HEK293 (cell line): ENCODE data around the gene BEGAIN.

Source experiments
- KLF10 ChIP-seq: fragments of 450-650 bp; IDR thresholded peaks from 2 replicates; pipeline ENCODE4 v1.5.1; 2018; ENCODE audit warnings: missing biosample characterization, mild to moderate bottlenecking, missing genetic modification characterization
- KLF9 ChIP-seq: fragments of 450-650 bp; formaldehyde crosslinking; IDR thresholded peaks from 2 replicates; pipeline ENCODE4 v1.5.1; 2016; ENCODE audit warnings: missing biosample characterization, missing genetic modification characterization, low read depth
- MYNN ChIP-seq: fragments of 450-650 bp; formaldehyde crosslinking; IDR thresholded peaks from 2 replicates; pipeline ENCODE4 v1.5.1; 2016; ENCODE audit warnings: missing biosample characterization, missing genetic modification characterization, borderline replicate concordance
- SP2 ChIP-seq: fragments of 450-650 bp; formaldehyde crosslinking; IDR thresholded peaks from 2 replicates; pipeline ENCODE4 v1.5.1; 2016; ENCODE audit warnings: missing biosample characterization, missing genetic modification characterization
- ZBTB21 ChIP-seq: fragments of 450-650 bp; formaldehyde crosslinking; IDR thresholded peaks from 2 replicates; pipeline ENCODE4 v1.5.1; 2017; ENCODE audit warnings: missing biosample characterization, missing genetic modification characterization
- ZNF10 ChIP-seq: fragments of 450-650 bp; formaldehyde crosslinking; IDR thresholded peaks from 2 replicates; pipeline ENCODE4 v1.5.1; 2017; ENCODE audit warnings: missing biosample characterization, missing genetic modification characterization
- ZNF19 ChIP-seq: fragments of 450-650 bp; formaldehyde crosslinking; IDR thresholded peaks from 2 replicates; pipeline ENCODE4; 2016; ENCODE audit warnings: missing biosample characterization, missing genetic modification characterization, low read depth
- ZNF274 ChIP-seq, 2 experiments: fragments of 200-500 bp in 1 of 2; fragments of 450-650 bp in 1 of 2; sonication (Bioruptor generic) in 1 of 2; formaldehyde crosslinking in 1 of 2; IDR thresholded peaks; 2 replicates each; pipeline versions ENCODE4 v1.5.1 to v1.6.1; 2014 to 2016; ENCODE audit warnings: borderline replicate concordance in 1 of 2, inconsistent platforms in 1 of 2, low read length in 1 of 2, missing biosample characterization in 1 of 2, missing genetic modification characterization in 1 of 2
- ZNF324 ChIP-seq: fragments of 450-650 bp; formaldehyde crosslinking; IDR thresholded peaks from 2 replicates; pipeline ENCODE4 v1.5.1; 2016; ENCODE audit warnings: missing biosample characterization, missing genetic modification characterization
- ZNF670 ChIP-seq: fragments of 450-650 bp; formaldehyde crosslinking; IDR thresholded peaks from 2 replicates; pipeline ENCODE4 v1.5.1; 2016; ENCODE audit warnings: missing biosample characterization, missing genetic modification characterization, low read depth
- ZNF776 ChIP-seq: fragments of 450-650 bp; formaldehyde crosslinking; IDR thresholded peaks from 2 replicates; pipeline ENCODE4 v1.5.0; 2017; ENCODE audit warnings: missing biosample characterization, missing genetic modification characterization, borderline replicate concordance
- TF ChIP-seq, protein P1 (sequence below): sonication (generic); formaldehyde crosslinking; IDR thresholded peaks from 2 replicates; pipeline ENCODE4 v1.8.1; 2022; ENCODE audit warnings: mild to moderate bottlenecking, moderate library complexity, missing genetic modification reagents
- TF ChIP-seq, protein P2 (sequence below): fragments of 450-650 bp; formaldehyde crosslinking; IDR thresholded peaks from 2 replicates; pipeline ENCODE4 v1.5.1; 2016; ENCODE audit warnings: missing biosample characterization, missing genetic modification characterization
- TF ChIP-seq, protein P3 (sequence below): fragments of 450-650 bp; formaldehyde crosslinking; IDR thresholded peaks from 2 replicates; pipeline ENCODE4 v1.5.1; 2016; ENCODE audit warnings: missing biosample characterization, missing genetic modification characterization

DNA sequence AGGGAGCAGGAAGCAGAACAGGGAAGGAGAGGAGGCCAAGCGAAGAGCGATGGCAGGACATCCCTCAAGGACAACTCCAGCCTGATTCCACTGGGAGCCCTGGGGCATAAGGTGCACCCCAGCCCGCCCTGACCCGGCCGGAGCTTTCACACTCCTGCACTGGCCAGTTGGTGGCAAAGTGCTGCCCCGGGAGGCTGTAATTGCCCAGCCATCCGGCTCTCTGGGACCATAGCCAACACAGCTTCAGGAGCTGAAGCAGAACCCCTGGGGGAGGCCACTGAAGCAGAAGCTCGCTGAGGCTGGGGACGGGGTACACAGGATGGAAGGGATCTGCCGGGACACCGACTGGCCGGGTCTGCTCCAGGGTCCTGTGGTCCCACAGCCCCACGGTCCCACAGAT, 41.9 kb upstream of the BEGAIN start:
- TF ChIP-seq, protein P1, sequence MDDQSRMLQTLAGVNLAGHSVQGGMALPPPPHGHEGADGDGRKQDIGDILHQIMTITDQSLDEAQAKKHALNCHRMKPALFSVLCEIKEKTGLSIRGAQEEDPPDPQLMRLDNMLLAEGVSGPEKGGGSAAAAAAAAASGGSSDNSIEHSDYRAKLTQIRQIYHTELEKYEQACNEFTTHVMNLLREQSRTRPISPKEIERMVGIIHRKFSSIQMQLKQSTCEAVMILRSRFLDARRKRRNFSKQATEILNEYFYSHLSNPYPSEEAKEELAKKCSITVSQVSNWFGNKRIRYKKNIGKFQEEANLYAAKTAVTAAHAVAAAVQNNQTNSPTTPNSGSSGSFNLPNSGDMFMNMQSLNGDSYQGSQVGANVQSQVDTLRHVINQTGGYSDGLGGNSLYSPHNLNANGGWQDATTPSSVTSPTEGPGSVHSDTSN: no peak
- TF ChIP-seq ZNF19 (tag by site-specific recombination): no peak
- TF ChIP-seq, protein P2, sequence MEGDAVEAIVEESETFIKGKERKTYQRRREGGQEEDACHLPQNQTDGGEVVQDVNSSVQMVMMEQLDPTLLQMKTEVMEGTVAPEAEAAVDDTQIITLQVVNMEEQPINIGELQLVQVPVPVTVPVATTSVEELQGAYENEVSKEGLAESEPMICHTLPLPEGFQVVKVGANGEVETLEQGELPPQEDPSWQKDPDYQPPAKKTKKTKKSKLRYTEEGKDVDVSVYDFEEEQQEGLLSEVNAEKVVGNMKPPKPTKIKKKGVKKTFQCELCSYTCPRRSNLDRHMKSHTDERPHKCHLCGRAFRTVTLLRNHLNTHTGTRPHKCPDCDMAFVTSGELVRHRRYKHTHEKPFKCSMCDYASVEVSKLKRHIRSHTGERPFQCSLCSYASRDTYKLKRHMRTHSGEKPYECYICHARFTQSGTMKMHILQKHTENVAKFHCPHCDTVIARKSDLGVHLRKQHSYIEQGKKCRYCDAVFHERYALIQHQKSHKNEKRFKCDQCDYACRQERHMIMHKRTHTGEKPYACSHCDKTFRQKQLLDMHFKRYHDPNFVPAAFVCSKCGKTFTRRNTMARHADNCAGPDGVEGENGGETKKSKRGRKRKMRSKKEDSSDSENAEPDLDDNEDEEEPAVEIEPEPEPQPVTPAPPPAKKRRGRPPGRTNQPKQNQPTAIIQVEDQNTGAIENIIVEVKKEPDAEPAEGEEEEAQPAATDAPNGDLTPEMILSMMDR (tag by site-specific recombination): no peak
- TF ChIP-seq ZNF274 (IDR thresholded peaks at IDR 0.05; ENCODE audit: low read length): no peak
- no peak for TF ChIP-seq ZNF274 (tag by site-specific recombination; IDR thresholded peaks at IDR 0.05; ENCODE audit: borderline replicate concordance)
- no peak for TF ChIP-seq ZNF776 (tag by site-specific recombination)
- TF ChIP-seq ZNF670 (tag by site-specific recombination): no peak
- no peak for TF ChIP-seq KLF9 (tag by site-specific recombination)
- no peak for TF ChIP-seq MYNN (tag by site-specific recombination)
- TF ChIP-seq ZNF10 (tag by site-specific recombination): no peak
- TF ChIP-seq ZNF324 (tag by site-specific recombination): no peak
- TF ChIP-seq SP2: no peak
- no peak for TF ChIP-seq ZBTB21
- TF ChIP-seq, protein P3, sequence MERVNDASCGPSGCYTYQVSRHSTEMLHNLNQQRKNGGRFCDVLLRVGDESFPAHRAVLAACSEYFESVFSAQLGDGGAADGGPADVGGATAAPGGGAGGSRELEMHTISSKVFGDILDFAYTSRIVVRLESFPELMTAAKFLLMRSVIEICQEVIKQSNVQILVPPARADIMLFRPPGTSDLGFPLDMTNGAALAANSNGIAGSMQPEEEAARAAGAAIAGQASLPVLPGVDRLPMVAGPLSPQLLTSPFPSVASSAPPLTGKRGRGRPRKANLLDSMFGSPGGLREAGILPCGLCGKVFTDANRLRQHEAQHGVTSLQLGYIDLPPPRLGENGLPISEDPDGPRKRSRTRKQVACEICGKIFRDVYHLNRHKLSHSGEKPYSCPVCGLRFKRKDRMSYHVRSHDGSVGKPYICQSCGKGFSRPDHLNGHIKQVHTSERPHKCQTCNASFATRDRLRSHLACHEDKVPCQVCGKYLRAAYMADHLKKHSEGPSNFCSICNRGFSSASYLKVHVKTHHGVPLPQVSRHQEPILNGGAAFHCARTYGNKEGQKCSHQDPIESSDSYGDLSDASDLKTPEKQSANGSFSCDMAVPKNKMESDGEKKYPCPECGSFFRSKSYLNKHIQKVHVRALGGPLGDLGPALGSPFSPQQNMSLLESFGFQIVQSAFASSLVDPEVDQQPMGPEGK (tag by site-specific recombination): no peak
- TF ChIP-seq KLF10 (tag by site-specific recombination): no peak
